HEK293 (cell line): ENCODE results near the gene ADAMTSL5.

ENCODE experiments used
- TF ChIP-seq, protein P1 (sequence below): fragments of 450-650 bp; formaldehyde crosslinking; IDR thresholded peaks from 2 replicates; pipeline ENCODE4 v1.5.1; 2016; ENCODE audit warnings: missing biosample characterization, missing genetic modification characterization
- TF ChIP-seq, protein P2 (sequence below): fragments of 450-650 bp; formaldehyde crosslinking; IDR thresholded peaks from 2 replicates; pipeline ENCODE4 v1.5.1; 2016; ENCODE audit warnings: missing biosample characterization, missing genetic modification characterization

- TF ChIP-seq, protein P1, sequence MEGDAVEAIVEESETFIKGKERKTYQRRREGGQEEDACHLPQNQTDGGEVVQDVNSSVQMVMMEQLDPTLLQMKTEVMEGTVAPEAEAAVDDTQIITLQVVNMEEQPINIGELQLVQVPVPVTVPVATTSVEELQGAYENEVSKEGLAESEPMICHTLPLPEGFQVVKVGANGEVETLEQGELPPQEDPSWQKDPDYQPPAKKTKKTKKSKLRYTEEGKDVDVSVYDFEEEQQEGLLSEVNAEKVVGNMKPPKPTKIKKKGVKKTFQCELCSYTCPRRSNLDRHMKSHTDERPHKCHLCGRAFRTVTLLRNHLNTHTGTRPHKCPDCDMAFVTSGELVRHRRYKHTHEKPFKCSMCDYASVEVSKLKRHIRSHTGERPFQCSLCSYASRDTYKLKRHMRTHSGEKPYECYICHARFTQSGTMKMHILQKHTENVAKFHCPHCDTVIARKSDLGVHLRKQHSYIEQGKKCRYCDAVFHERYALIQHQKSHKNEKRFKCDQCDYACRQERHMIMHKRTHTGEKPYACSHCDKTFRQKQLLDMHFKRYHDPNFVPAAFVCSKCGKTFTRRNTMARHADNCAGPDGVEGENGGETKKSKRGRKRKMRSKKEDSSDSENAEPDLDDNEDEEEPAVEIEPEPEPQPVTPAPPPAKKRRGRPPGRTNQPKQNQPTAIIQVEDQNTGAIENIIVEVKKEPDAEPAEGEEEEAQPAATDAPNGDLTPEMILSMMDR (tag by site-specific recombination): no peak
- TF ChIP-seq, protein P2, sequence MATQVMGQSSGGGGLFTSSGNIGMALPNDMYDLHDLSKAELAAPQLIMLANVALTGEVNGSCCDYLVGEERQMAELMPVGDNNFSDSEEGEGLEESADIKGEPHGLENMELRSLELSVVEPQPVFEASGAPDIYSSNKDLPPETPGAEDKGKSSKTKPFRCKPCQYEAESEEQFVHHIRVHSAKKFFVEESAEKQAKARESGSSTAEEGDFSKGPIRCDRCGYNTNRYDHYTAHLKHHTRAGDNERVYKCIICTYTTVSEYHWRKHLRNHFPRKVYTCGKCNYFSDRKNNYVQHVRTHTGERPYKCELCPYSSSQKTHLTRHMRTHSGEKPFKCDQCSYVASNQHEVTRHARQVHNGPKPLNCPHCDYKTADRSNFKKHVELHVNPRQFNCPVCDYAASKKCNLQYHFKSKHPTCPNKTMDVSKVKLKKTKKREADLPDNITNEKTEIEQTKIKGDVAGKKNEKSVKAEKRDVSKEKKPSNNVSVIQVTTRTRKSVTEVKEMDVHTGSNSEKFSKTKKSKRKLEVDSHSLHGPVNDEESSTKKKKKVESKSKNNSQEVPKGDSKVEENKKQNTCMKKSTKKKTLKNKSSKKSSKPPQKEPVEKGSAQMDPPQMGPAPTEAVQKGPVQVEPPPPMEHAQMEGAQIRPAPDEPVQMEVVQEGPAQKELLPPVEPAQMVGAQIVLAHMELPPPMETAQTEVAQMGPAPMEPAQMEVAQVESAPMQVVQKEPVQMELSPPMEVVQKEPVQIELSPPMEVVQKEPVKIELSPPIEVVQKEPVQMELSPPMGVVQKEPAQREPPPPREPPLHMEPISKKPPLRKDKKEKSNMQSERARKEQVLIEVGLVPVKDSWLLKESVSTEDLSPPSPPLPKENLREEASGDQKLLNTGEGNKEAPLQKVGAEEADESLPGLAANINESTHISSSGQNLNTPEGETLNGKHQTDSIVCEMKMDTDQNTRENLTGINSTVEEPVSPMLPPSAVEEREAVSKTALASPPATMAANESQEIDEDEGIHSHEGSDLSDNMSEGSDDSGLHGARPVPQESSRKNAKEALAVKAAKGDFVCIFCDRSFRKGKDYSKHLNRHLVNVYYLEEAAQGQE (tag by site-specific recombination): no peak
These were observed 43.4 kb downstream of the ADAMTSL5 start for GRCh38 chr19:1469255-1470054.
